Heart left ventricle (tissue), 13 donors: ENCODE data around the gene CERS1.
A peak's percentile ranks its signal among the peaks of the same experiment; 100 is the strongest.

Experiments used
- POLR2A ChIP-seq, 2 donors: fragments of 450-650 bp; IDR thresholded peaks; one replicate each; pipeline ENCODE4 v1.6.1; 2017; ENCODE audit warnings: antibody characterized with exemption in 2 of 2, mild to moderate bottlenecking in 2 of 2, moderate library complexity in 2 of 2
- TF ChIP-seq, protein P1 (sequence below), 12 donors: fragments of 200-600 bp; sonication (generic) in 4 of 12; IDR thresholded peaks; one replicate each; pipeline versions ENCODE4 v1.5.0 to v1.8.0; 2018 to 2022; ENCODE audit warnings: antibody characterized with exemption in 12 of 12, mild to moderate bottlenecking in 5 of 12
- donor health status: ischemic (EF 13 %, LVEDD 7.1; RV severe dilation, severe dysfunction).
- donor health status: DM: no; HTN: yes; CAD: no.
- donor health status: DM: no; HTN: no; CAD: no.
- donor health status: ischemic (EF 25% LVEDD 6.9; RV normal size, moderate dysfunction).
- donor health status: ischemic (EF 25% LVEDD 5.7; RV mildly dilated, moderate dysfunction).
- donor health status: ischemic (EF 35%, LVEDD 5.7; RV mildly dilated, moderate dysfunction).
- donor health status: nonischemic (EF 11% LVEDD 7.7; RV severe dilation, severe dysfunction).
- donor health status: DM: yes; HTN: yes; CAD: no.
- donor health status: PGD.
- donor health status: ischemic (EF 29% LVEDD 5.4; RV normal size, mild dysfunction).
- donor health status: nonischemic (EF 23%, LVEDD 6.1; RV moderate dilation, normal function).

DNA sequence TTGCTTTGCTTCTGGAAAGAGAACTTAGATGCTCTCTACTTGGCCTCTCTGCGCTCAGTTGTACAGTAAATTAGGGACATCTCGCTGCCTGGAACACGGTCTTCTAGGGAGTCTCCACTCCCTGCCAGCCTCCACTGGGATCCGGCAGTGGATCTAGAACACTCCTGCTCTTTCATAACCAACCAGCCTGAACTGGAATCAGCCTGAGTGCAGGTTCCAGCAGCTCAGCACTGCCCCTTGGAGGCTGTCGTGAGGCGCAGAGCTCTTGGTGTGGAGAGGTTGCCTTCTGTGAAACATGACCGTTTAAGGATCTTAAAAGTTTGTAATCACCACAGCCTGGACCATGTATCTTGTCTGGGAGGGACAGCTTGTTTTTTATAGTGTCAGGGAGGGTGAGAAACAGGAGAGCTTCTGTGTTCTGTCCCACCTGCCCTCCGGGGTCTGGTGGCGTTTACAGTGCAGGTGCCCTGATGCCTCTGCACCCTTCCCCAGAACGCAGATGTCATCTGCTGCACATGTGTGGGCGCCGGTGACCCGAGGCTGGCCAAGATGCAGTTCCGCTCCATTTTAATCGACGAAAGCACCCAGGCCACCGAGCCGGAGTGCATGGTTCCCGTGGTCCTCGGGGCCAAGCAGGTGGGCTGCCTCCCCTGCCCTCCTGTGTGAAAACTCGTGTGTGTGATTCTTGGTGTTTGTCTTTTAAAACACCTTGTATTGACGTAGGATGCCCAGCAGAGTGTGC lies 39.4 kb downstream of the CERS1 start:
- TF ChIP-seq, protein P1, sequence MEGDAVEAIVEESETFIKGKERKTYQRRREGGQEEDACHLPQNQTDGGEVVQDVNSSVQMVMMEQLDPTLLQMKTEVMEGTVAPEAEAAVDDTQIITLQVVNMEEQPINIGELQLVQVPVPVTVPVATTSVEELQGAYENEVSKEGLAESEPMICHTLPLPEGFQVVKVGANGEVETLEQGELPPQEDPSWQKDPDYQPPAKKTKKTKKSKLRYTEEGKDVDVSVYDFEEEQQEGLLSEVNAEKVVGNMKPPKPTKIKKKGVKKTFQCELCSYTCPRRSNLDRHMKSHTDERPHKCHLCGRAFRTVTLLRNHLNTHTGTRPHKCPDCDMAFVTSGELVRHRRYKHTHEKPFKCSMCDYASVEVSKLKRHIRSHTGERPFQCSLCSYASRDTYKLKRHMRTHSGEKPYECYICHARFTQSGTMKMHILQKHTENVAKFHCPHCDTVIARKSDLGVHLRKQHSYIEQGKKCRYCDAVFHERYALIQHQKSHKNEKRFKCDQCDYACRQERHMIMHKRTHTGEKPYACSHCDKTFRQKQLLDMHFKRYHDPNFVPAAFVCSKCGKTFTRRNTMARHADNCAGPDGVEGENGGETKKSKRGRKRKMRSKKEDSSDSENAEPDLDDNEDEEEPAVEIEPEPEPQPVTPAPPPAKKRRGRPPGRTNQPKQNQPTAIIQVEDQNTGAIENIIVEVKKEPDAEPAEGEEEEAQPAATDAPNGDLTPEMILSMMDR (IDR thresholded peaks at IDR 0.05), result peak in 1 of 12 donors; percentile 18
- TF ChIP-seq POLR2A (IDR thresholded peaks at IDR 0.05), result no peak
